ENCODE measurements around the gene PLCD3. TPM values are rescaled to one million over a fixed set of nuclear protein-coding genes. Genes with fewer than 3 reads are reported as not detected.

Gene PLCD3
- total and polyA plus RNA-seq, 2 of the 13 experiments (the other 11 are each of a cell fraction or from before 2014, with no cell fraction given), result 11.3 to 39.1 TPM

GRCh38 chr17:45135192-45135977, 3.1 kb upstream of the PLCD3 start, which contains the start of gene ACBD4 (continued):
- TF ChIP-seq PITX1 (CRISPR knock-in tag; IDR thresholded peaks at IDR 0.05) (peak; percentile 88), ZSCAN22 (CRISPR knock-in tag; IDR thresholded peaks at IDR 0.05) (no peak), JUN (CRISPR knock-in tag; IDR thresholded peaks at IDR 0.05) (0 out of 2 replicates have a peak, but pooled peaks have one; percentile 50), ZNF282 (IDR thresholded peaks at IDR 0.05; ENCODE audit: partially characterized antibody) (no peak), ZNF784 (CRISPR knock-in tag; IDR thresholded peaks at IDR 0.05; ENCODE audit: borderline replicate concordance) (peak; percentile 94), RERE (CRISPR knock-in tag; IDR thresholded peaks at IDR 0.05; ENCODE audit: low read depth) (0 out of 2 replicates have a peak, but pooled peaks have one; percentile 12), PHF21A (CRISPR knock-in tag; IDR thresholded peaks at IDR 0.05) (peak; percentile 99), TFDP1 (CRISPR knock-in tag; IDR thresholded peaks at IDR 0.05; ENCODE audit: borderline replicate concordance) (peak; percentile 83; the same call in 1 of the 2 replicates), ZNF589 (CRISPR knock-in tag; conservative IDR thresholded peaks at IDR 0.05) (0 out of 2 replicates have a peak, but pooled peaks have one; percentile 38), ZFP62 (CRISPR knock-in tag; IDR thresholded peaks at IDR 0.05) (no peak), BHLHE40 (IDR thresholded peaks at IDR 0.05; ENCODE audit: low read length) (peak; percentile 14; the same call in 1 of the 2 replicates), ZNF572 (CRISPR knock-in tag; IDR thresholded peaks at IDR 0.05) (peak; percentile 19; the same call in 1 of the 2 replicates), MLX (CRISPR knock-in tag; IDR thresholded peaks at IDR 0.05) (no peak; the same call in 1 of the 2 replicates), ERF (CRISPR knock-in tag; IDR thresholded peaks at IDR 0.05) (peak; percentile 95), SRSF9 (IDR thresholded peaks at IDR 0.05; ENCODE audit: borderline replicate concordance, insufficient read depth, low read depth, low read length, poor library complexity, severe bottlenecking) (no peak)
